Stimulated activated CD8-positive, alpha-beta memory T cell treated with anti-CD3 and anti-CD28 coated beads, Interleukin-7, amount 100 ng/mL, for 1 hour (primary cell): ENCODE results near the gene MYOM3.

Experiments
- DNase-seq, 2 donors: peaks; one replicate each; pipeline ENCODE4 v3.0.0-alpha.2; 2020; ENCODE audit warnings: low read depth in 2 of 2

Gene MYOM3

DNA sequence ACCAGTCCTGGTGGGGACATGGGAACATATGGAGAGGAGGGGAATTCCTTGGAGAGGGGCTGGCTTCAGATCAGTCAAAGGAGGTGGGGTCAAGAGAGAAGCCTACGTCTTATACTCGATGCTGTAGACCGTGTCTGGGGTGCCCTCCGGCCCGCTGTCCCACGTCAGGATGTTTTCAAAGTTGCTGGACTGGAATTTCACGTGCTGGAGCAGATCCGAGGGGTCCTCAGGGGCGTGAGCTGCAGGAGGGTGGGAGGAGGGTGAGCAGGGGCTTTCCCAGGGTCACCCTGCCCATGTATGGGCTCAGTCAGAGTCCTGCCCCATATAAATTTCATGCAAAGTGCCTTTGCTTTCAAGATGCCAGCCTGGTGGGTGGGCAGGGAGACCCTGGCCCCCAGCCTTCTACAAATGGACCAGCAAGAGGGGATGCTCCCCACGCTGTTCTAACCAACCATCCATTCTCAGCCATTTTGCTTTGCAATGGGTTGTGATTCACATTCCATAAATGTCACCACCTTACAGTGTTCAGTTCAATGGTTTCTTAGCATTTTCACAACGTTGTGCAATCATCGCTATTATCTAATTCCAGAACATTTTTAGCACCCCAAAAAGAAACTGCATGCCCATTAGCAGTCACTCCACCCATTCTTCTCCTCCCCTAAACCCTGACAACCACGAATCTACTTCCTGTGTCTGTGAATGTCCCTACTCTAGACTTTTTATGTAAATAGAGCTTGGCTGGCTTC, 26.7 kb upstream of the MYOM3 start:
- DNase-seq: no peak

DNA sequence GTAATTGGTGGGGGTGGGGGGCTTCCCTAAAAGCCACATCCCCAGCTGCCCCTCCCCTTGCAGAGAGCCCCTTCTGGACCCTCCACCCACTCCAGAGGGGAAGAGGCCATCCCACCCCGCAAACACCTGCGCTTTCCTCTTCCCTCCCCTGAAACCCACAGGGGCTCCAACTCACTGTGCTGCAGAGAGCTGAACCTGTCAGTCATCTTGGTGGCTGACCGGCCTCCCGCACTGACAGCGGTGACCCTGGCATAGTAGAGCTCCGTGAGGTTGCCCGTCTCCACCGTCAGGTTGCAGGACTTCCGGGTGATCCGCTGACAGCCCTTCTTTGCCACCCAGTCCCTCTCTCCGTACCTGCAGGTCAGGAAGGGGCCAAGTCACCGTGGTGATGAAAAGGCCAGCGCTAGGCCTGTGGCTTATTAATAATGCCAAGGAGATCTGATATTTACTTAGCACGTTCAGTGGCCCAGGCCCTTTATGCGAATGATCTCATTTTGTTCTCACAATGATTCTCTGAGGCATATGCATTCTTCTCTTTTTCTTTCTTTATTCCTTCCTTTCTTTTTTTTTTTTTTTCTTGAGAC, 25.1 kb upstream of the MYOM3 start:
- no peak for DNase-seq

DNA sequence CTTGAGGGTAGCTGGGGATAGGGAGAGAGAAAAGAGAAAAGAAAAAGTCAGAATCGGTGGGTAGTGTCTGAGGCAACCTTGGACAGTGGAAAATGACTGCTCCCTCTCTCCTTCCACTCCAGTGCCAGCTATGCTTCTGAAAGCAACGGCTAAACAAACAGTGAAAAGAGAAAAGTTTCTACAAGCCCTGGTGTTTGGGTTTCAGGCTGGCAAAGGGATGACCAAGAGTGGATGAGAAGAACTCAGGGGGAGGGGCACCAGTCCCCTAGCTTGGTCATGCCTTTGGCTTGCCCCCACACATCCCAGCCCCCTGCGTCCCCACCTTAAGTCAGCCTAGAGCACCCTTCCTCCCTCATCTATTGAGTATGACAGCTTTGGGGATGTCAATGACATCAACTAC, 22.4 kb upstream of the MYOM3 start:
- DNase-seq: no peak

DNA sequence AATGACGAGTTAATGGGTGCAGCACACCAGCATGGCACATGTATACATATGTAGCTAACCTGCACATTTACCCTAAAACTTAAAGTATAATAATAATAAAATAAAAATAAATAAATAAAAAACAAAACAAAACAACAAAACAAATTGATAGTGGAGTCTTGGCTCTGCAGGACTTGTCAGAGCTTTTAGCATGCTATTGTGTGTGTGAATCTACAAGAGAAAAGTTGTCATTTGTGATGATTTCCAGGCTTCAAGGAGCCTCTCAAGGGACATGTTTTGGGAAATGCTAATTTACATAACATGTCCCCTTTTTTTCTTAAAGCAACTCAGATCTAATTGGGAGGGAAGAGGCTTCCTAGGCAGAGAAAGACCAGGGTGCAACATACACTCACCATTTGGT, 21.9 kb upstream of the MYOM3 start:
- DNase-seq: no peak

DNA sequence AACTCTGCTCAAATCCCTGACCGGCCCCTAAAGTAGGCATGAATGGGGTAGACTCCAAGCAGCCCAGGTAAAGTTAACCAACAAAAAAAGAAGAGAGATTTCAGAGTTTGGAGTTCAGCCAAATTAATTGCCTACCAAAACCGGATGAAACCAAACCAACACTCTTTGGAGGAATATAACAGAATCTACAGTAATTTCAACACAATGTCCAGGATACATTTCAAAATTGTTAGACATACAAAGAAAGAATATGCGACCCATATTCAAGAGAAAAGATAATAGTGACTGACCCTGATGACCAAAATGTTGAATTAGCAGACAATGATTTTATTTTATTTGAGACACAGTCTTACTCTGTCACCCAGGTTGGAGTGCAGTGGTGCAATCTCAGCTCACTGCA, 18.4 kb upstream of the MYOM3 start:
- no peak for DNase-seq

DNA sequence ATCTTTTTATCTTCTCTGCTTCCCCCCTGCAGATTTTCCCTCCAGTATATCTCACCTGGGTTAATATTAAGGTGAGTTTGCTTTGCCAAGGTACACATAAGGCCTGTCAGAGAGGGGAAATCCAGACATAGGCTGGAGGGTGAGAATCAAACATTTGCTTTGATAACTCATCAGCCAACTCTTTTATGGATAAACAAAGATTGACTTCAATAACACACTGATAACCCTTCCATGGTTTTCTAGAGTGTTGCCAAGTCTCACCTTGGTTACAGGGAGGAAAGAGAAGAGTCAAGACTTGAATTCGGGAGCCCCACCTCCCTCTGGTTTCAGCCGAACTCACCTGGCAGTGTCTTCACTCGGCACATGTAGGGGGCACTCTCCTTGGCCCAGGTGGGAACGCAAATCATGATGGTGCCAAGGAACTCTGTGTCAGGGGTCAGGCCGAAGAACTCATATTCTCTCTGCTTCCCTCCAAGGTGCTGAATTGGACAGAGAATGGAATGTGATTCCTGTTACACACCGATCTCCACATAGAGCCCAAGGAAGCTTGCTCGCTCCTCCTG, 15.9 kb upstream of the MYOM3 start:
- DNase-seq: no peak

DNA sequence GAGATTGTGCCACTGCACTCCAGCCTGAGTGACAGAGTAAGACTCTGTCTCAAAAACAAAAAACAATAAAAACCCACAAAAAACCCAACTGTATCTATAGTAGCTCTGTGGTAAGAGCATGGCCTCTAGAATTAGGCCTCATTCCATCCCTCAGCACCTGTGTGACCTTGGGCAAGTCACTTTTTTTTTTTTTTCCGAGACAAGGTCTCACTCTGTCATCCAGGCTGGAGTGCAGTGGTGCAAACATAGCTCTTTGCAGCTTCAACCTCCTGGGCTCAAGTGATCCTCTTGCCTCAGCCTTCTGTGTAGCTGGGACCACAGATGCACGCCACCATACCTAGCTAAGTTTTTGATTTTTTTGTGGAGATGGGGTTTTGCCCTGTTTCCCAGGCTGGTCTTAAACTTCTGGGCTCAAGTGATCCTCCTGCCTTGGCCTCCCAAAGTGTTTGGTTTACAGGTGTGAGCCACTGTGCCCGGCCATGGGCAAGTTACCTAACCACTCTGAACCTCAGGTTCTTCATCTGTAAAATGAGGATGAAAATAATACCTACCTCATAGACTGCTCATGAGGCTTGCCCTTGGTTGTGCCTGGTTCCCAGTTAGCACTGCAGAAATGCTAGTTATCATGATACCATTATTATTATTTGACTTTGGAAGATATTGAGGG, 15.3 kb upstream of the MYOM3 start:
- no peak for DNase-seq

DNA sequence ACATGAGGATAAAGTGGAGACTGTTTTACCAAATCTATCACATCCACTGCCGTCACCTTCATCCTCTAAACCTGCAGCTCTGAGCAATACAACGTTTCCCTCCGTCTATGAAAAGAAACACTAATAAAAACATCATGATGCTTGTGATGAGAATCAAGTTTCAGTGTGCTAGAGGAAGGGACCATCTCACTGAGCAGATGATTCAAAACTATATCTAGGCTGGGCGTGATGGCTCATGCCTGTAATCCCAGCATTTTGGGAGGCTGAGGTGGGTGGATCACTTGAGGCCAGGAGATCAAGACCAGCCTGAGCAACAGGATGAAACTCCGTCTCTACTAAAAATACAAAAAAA, 14.7 kb upstream of the MYOM3 start:
- DNase-seq: no peak

DNA sequence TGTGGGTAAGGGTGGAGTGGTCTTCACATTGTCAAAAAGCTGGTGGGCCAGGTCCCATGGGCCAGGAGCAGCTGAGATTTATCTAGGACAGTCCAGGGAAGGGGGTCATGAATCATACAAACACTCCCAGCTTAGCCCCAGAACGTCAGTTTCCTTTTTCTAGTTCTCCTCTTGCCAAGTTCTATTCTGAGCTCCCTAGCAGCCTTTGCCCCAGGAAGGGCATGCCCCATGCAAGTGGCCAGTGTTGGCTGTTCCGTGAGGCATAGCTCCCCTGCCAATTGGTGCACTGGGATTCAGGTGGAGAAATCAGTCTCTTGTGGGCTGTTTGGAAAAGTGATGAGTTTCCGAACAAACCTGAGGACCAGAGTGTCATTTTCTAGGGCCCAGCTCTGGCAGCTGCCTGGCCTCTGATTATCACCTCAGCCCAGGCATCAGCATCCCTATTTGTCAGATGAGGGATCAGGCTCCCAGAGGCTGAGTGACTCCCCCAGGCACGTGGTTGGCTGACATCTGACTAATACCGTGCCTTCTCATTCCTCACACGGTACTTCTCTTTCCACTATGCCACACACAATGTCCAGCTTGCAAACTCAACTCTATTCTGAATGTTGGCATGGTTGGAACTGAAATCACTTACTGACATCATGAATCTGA, 14.2 kb upstream of the MYOM3 start:
- no peak for DNase-seq

DNA sequence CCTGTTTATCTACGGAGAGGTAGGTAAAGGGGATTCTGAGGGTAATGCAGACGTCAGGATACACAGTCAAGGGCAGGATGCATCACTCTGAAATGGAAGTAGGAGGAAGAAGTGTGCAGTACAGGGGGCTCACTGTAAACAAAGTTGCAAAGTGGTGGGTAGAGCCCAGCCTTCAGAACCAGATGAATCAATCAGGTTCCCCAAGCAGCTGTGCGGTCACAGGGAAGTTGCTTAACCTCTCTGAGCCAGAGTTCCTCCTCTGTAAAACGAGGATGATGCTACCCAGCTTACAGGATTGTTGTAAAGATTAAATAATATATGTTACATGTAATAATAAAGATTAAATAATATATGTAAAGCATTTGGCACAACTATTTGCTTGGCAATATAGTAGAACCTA, 13.5 kb upstream of the MYOM3 start:
- DNase-seq: no peak

DNA sequence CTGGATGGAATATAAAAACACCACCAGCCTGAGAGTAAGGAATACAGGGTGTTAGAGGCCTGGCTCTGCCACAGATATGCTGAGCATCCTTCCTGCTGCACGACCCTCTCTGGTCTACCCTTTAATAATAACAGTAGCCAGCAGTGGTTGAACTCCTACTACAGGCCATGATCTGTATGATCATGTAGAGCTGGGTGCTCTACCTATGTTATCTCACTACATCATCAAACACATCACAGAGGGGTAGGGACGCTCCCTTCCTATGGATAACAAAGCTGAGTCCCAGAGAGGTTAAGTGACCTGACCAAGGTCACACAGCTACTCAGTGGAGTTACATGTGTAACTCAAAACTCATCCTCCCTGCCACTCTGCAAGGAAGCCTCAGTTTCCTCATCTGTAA, 13.0 kb upstream of the MYOM3 start:
- DNase-seq: no peak

DNA sequence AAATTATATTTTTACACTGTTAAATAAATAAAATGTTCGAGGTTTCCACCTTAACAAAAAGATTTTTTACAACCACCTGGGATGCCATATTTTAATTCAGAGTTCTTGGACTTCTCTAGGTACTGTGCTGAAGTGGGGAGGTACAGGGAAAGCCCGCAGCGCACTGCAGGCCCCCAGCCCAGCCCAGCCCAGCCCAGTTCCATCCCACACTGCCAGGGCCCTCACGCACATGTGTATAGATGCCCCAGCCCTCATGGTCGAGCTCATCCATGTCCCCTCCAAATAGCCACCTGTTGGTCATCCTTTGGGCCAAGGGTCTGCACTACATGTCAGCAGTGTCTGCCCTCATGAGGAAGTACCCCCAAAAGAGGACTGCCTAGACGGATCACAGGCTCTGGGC, 11.7 kb upstream of the MYOM3 start:
- DNase-seq: no peak

DNA sequence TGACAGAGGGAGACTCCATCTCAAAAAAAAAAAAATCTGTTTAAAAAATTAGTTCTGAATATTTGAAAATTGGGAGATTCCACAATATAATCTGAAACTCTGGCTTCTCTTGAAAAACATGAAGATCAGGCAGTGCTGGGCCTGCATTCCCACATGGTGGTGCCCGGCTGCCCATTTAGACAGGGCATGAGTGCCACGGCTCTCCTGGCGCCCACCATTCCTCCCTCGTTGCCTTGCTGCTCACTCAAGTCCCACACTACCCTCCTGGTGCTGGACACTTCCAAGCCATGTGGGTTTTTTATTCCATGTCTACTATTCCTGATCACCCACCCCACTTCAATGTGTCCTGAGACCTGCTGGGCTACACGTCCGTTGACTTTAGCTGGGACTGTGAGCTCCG, 10.8 kb upstream of the MYOM3 start:
- DNase-seq: no peak

DNA sequence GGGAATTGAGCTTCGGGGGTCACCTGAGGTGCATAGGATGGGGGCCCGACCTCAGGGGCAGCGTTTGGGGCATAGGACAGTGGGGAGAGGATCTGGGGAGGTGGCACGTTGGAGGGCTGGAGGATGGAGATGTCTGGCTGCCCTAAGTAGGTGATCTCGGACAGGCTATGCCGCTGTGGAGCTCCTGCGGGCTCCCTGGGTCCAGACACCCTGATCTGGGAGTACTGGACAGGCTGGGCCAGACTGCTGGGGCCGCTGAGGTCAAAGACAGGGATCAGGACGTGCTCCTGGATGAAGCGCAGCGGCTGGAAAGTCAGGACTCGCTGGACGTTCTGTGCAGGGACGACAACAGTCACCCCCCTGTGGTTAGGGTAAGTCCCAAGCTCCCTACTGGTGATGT, 9.5 kb upstream of the MYOM3 start:
- no peak for DNase-seq

DNA sequence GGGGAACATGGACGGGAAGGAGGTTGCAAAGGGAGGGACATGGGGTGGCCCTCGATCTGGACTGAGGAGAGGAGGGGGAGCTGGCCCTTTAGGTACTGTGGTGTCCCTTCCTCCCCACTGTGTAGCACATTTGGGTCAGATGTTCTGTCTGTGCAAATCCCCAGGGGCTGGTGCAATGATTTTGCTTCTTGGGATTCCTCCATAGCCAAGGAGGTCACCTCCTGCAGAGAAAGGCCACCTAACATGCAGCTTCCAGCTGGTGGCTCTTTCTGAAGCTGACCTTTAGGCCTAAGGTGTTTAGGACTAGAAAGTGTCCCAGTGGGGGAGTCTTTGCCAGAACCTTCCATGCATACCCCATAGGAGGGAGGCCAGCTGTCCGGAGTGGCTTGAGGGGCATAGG, 9.0 kb upstream of the MYOM3 start:
- no peak for DNase-seq

DNA sequence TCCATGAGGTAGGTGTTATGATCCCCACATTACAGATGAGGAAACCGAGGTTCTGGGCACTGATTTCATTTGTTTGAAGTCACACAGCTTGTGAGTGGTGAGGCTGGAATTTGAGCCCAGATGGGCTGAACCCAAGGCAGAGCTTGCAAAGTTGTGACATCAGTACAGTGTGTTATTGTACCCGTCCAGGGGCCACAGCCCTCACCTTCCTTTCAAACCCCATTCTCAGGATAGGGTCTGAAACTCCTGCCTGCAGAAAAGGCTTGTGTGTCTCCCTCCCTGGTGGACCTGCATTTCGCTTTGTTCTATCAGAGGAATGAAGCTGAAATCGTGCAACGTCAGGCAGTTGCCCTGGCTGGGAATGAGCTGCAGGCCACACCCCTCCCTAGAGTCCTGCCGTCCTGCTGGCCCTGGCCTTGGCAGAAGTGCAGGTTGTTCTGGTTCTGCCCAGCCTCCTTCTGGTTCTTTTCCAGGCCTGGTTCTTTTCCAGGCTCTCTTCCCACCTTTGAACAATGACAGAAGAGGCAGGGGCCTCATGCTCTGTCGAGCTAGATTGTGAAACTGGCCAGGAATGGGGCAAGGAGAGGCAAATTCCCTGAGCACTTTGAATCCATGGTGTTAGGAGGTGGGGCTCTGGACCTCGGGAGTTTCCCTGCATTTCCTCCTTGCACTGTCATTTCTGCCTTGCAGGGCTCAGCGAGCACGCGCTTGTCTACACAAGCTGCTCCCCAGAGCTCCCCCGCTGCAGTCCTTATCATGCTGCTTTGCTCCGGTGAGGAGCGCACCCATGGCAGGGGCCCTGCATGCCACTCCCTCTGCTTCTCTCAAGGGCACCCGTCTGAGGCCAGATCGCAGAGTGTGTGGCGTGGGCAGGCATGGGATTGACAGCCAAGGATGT, 8.2 kb upstream of the MYOM3 start:
- DNase-seq: no peak

DNA sequence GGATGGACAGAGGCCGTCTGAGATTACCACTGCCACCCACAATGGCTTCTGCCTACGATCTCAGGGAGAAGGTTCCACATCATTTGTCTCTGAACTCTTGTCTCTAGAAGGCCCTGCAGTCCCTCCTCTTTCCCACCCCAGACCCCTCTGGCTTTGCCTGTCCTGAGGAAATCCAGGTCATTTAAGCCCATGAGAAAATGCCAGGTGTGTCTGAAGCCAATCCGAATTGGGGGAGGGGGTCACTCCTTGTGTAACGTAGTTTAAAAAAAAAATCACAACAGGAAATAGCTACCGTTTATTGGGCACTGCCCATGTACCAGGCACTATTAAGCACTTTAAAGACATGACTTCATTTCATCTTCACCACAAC, 7.5 kb upstream of the MYOM3 start:
- no peak for DNase-seq

DNA sequence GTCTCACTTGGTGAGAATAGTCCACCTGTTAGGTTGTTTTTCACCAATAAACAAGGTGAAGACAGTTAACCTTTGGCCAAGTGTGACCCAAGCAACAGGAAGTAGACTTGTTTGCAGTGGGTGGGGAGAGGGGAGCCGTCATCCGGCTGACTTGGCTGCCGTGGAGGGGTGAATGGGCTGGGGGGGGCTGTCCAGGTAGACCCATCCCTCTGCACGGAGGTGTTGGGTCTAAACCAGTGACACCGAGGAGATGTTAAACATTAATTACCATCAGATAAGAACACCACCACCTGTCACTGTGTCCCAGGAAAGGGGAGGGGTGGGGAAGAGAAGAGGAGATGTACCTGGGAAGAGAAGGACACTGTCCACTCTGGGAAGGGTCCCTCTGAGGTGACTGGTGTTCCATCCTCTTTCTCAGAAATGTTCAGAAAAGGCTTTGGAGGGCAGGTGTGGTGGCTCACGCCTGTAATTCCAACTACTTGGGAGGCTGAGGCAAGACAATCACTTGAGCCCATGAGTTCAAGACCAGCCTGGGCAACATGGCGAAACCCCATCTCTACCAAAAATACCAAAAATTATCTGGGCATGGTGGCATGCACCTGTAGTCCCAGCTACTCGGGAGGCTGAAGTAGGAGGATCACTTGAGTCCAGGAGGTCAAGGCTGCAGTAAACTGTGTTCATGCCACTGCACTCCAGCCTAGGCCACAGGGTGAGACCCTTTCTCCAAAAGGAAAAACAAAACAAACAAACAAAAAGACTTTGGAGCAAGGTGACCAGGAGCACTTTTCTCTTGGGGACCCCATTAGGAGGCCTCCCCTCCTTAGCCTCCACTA, 6.7 kb upstream of the MYOM3 start:
- DNase-seq: no peak

DNA sequence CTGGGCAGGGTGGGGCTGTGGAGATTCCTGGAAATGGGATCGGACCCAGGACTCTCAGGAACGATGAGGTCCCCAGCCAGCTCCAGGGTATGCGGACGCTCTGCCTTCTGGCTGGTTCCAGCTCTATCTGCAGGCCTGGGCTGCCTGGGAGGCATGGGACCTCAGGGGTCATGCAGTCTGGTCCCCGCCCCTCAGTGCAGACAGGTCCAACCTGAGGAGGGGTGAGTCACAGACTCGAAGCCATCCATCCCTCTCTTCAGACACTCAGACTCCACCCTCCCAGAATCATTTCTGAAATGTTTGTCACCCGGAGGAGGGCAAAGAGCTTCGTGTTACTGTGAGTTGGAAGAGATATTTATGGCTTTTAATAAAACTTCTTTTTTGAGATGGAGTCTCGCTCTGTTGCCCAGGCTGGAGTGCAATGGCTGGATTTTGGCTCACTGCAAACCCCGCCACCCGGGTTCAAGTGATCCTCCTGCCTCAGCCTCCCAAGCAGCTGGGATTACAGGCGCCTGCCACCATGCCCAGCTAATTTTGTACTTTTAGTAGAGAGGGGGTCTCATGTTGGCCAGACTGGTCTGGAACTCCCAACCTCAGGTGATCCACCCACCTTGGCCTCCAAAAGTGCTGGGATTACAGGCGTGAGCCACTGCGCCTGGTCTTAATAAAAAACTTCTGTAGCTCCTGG, 5.9 kb upstream of the MYOM3 start:
- DNase-seq: no peak

DNA sequence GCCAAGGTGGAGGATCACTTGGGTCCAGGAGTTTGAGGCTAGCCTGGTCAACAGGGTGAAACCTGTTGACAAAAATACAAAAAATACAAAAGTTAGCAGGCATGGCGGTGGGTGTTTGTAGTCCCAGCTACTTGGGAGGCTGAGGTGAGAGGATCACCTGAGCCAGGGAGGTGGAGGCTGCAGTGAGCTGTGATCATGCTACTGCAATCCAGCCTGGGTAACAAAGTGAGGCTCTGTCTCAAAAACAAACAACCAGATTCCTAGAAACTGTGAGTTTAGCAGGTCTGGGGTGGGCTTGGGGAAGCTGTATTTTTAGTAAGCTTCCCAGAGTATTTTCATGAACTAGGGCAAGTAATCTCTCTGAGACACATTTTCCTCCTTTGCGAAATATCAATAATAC, 5.2 kb upstream of the MYOM3 start:
- DNase-seq: no peak
